ENCODE data around the gene MRPL17.

DNA sequence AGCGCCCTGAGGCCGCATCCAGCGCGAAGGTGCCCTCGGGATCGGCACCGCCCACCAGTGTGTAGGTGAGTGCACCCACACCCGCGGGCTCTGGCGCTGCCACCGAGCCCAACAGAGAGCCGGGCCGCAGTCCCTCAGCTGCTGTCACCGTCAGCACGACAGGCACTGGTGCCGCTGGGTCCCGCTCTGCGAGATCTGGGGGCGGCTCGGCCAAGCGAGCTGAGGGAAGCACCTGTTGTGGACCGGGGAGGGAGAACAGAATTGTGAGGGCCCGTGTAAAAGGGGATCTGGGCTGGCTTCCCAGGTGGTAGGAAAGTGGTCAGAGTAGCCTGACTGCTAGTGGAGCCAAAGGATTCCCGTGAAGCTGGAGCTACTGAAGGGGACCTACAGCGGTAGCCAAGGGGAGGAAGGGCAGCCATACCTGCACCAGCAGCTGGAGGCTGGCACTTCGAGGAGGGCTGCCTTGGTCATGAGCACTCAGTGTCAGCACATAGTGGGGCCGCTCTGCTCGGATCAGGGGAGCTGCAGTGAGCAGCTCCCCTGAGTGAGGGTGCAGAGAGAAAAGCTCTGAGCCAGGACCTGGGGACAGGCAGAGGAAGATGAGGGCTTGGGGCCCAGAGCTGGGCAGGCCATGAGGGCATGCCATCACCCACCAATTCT is 52.4 kb downstream of the MRPL17 start:
- TF ChIP-seq, protein P1, sequence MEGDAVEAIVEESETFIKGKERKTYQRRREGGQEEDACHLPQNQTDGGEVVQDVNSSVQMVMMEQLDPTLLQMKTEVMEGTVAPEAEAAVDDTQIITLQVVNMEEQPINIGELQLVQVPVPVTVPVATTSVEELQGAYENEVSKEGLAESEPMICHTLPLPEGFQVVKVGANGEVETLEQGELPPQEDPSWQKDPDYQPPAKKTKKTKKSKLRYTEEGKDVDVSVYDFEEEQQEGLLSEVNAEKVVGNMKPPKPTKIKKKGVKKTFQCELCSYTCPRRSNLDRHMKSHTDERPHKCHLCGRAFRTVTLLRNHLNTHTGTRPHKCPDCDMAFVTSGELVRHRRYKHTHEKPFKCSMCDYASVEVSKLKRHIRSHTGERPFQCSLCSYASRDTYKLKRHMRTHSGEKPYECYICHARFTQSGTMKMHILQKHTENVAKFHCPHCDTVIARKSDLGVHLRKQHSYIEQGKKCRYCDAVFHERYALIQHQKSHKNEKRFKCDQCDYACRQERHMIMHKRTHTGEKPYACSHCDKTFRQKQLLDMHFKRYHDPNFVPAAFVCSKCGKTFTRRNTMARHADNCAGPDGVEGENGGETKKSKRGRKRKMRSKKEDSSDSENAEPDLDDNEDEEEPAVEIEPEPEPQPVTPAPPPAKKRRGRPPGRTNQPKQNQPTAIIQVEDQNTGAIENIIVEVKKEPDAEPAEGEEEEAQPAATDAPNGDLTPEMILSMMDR (IDR thresholded peaks at IDR 0.05): no peak
- TF ChIP-seq POLR2A (IDR thresholded peaks at IDR 0.05) (no peak), POLR2AphosphoS5 (IDR thresholded peaks at IDR 0.05) (no peak)
